Osteocyte (in vitro differentiated cells): Measurements from ENCODE around the gene GPLD1. TPM values are rescaled to one million over a fixed set of nuclear protein-coding genes. Genes with fewer than 3 reads are reported as not detected.

Source experiments
- DNase-seq: peaks from one replicate; pipeline ENCODE4 v3.0.0; 2021; ENCODE audit warnings: mixed read lengths; ENCODE audit not compliant: unreplicated experiment; ENCODE audit errors: extremely low spot score
- H3K27ac Mint-ChIP-seq: one replicate; pipeline ENCODE4 v1.8.0; 2021; ENCODE audit warnings: mild to moderate bottlenecking, mixed read lengths; ENCODE audit not compliant: unreplicated experiment
- H3K27me3 Mint-ChIP-seq: one replicate; pipeline ENCODE4 v1.8.0; 2021; ENCODE audit warnings: mixed read lengths; ENCODE audit not compliant: unreplicated experiment
- H3K36me3 Mint-ChIP-seq: one replicate; pipeline ENCODE4 v1.8.0; 2021; ENCODE audit warnings: mixed read lengths; ENCODE audit not compliant: unreplicated experiment
- H3K4me1 Mint-ChIP-seq: one replicate; pipeline ENCODE4 v1.8.0; 2021; ENCODE audit warnings: mixed read lengths; ENCODE audit not compliant: unreplicated experiment
- H3K4me3 Mint-ChIP-seq: one replicate; pipeline ENCODE4 v1.8.0; 2021; ENCODE audit warnings: mild to moderate bottlenecking, moderate library complexity, mixed read lengths; ENCODE audit not compliant: unreplicated experiment
- H3K9me3 Mint-ChIP-seq: one replicate; pipeline ENCODE4 v1.8.0; 2021; ENCODE audit warnings: mixed read lengths; ENCODE audit not compliant: unreplicated experiment
- total RNA-seq: library from RNA; stranded (reverse); gene quantifications from 2 replicates; pipeline ENCODE4 v1.2.1, GENCODE V29; 2021
- TF ChIP-seq, protein P1 (sequence below): fragments of 200-600 bp; sonication (generic); IDR thresholded peaks from 2 replicates; pipeline ENCODE4 v1.5.0; 2021; ENCODE audit warnings: antibody characterized with exemption, mild to moderate bottlenecking, moderate library complexity

GPLD1 gene
- total RNA-seq, 1 donor from 2014 or later: 1.9 TPM

DNA sequence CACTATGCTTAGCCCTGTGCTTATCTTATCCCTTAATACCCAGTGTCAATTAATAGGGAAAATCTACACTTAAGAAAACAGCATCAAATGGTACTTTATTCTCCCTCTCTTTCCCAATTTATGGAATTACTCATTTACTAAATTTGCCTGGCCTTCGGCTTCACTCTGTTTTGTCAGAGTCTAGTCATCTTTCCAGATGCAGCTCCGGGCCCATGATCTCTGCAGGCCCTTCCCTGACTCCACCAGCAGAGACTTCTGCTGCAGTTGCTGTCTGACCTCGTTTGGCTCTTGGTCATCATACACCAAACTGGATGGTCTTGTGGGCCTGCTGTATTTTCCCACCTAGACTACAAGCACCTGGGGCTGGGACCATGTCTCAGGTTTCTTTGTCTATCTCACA, 59.3 kb downstream of the GPLD1 start:
- DNase-seq: no peak
- no peaks in the 10 kb centered on the region for H3K9me3 Mint-ChIP-seq

DNA sequence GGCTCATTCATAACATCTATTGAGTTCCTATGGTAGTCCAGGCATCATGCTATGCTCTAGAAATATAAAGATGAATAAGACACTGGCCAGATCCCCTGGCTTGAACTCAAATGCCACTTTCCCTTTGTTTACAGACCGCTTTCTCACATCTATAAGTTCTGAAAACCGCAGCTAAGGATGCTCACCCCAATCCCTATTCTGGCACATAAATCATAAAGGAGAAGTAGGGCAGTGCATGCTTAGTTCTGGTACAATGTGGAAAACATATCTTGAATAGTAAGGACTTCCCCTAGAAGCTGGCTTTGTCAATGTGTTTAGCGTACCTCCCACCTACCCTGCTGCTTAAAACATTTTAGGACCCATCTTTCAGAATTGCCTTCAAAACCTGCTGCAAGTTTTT, 60.2 kb downstream of the GPLD1 start:
- Mint-ChIP-seq H3K9me3 (no peaks in the 10 kb centered on the region), H3K27ac (peak overlapping the region; percentile 70), H3K4me3 (no peak overlapping the region), H3K36me3 (peaks cover 10% of the 10 kb centered on the region), H3K27me3 (no peaks in the 10 kb centered on the region), H3K4me1 (peaks cover 16% of the 10 kb centered on the region)
- TF ChIP-seq, protein P1, sequence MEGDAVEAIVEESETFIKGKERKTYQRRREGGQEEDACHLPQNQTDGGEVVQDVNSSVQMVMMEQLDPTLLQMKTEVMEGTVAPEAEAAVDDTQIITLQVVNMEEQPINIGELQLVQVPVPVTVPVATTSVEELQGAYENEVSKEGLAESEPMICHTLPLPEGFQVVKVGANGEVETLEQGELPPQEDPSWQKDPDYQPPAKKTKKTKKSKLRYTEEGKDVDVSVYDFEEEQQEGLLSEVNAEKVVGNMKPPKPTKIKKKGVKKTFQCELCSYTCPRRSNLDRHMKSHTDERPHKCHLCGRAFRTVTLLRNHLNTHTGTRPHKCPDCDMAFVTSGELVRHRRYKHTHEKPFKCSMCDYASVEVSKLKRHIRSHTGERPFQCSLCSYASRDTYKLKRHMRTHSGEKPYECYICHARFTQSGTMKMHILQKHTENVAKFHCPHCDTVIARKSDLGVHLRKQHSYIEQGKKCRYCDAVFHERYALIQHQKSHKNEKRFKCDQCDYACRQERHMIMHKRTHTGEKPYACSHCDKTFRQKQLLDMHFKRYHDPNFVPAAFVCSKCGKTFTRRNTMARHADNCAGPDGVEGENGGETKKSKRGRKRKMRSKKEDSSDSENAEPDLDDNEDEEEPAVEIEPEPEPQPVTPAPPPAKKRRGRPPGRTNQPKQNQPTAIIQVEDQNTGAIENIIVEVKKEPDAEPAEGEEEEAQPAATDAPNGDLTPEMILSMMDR: no peak
- no peak for DNase-seq

More for the DNA sequence above, 59.3 kb downstream of the GPLD1 start:
- Mint-ChIP-seq H3K36me3 (peaks cover under 1% of the 10 kb centered on the region), H3K4me1 (peaks cover 16% of the 10 kb centered on the region), H3K4me3 (no peak overlapping the region), H3K27ac (peak overlapping the region; percentile 3), H3K27me3 (no peaks in the 10 kb centered on the region)
- TF ChIP-seq, protein P1: no peak

DNA sequence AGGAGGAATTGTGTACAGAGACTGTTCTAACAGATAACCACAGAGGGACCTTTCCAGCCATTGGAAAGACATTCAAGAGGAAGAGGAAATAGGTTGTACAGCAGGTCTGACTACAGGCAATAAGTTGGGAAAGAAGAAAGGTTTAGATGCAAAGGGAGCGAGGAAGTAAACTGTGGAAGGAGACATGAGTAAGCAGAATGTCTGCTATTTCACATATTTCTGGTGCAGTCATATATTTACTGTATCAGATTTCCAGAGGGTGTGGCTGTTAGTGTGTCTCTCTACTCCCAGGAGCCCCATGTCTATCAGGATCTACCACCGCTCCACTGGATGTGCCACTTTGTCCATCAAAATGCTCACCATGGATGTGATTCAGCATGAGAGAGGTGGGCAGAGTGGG, 60.8 kb downstream of the GPLD1 start:
- H3K27me3 Mint-ChIP-seq: no peaks in the 10 kb centered on the region
- H3K9me3 Mint-ChIP-seq: no peaks in the 10 kb centered on the region
- no peak for DNase-seq
- peak overlapping the region; percentile 70 for H3K27ac Mint-ChIP-seq
- H3K4me3 Mint-ChIP-seq: no peak overlapping the region
- TF ChIP-seq, protein P1: no peak
- H3K4me1 Mint-ChIP-seq: peaks cover 16% of the 10 kb centered on the region
- H3K36me3 Mint-ChIP-seq: peaks cover 11% of the 10 kb centered on the region

DNA sequence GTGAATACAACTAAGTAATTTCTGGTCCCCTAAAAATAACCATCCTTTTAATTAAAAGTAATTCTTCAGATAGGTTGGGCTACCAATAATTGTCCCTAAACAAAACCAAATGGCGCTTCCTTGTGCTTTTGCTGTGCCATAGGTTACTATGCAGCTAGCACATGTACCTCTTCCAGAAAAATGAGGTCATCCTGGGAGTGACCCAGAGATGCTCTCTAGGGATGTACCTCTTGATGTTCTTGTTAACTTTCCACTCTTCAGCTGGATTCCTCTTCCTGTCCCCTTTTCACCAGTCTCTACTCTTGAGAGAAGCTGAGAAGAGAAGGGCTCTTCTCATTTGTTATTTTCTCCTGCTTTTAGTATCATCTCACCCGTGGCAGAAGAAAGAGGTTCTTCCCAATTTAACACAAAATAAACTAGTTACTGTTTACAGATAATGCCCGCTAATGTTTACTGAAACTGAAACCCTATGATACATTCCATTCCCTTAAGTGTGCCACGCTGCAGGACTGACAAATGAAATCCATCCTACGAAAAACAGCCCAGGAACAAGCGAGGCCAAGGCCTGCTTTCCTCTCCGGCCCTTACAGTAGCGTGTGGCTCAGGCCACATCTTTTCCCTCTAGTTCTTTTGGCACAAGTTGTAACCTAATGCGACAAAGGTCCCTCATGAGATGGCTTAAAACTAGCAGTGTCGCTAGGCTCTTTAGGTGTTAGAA, 62.5 kb downstream of the GPLD1 start:
- Mint-ChIP-seq H3K9me3 (no peaks in the 10 kb centered on the region), H3K27me3 (no peaks in the 10 kb centered on the region), H3K4me3 (no peak overlapping the region), H3K27ac (peak overlapping the region; percentile 70), H3K36me3 (peaks cover 22% of the 10 kb centered on the region), H3K4me1 (peaks cover 16% of the 10 kb centered on the region)
- DNase-seq: no peak
- TF ChIP-seq, protein P1: no peak

DNA sequence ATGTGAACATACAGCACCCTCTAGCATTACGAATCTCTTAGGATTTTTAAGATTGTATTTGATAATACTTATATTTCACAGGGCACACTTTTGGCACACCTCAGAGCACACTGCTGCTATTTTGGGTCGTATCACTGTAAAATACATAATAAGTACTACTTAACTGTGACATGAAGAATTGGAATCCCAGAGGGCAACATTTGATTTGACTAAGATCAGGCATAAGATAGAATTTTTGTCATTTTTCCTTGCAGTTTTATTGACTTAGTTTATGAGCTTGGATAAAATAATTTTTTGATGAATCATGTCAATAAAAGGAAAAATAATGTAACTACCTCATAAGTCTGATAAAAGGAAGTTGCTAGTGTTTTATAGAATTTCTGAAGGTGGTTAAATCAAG, 64.3 kb downstream of the GPLD1 start:
- no peak overlapping the region for H3K4me3 Mint-ChIP-seq
- H3K9me3 Mint-ChIP-seq: no peaks in the 10 kb centered on the region
- H3K27ac Mint-ChIP-seq: no peak overlapping the region

More for the DNA sequence above, 64.3 kb downstream of the GPLD1 start:
- DNase-seq: no peak
- Mint-ChIP-seq H3K4me1 (peaks cover 16% of the 10 kb centered on the region), H3K36me3 (peaks cover 30% of the 10 kb centered on the region), H3K27me3 (no peaks in the 10 kb centered on the region)
- TF ChIP-seq, protein P1: no peak
